Measurements from ENCODE around the gene TEKT1.
A peak's percentile ranks its signal among the peaks of the same experiment; 100 is the strongest.

The TEKT1 gene

DNA sequence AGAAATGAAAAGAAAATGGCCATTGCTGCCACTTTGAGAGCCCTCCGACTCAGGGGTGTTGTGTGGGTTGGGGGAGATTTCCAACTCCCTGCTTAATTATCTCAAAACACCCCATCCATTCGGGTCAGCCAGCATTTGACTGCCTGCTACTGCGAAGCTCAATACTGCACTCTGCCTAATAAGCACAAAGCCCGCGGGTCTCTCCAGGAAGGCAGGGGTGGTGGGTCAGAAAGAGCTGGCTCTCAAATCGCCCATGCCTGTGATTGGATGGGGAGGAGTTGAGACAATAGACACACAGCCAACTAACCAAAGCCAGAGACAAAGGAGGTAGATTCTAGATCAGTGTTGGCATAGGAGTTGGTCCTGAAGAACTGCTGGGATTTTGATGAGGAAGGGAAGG lies 78.0 kb downstream of the TEKT1 start:
- no peaks in the 10 kb centered on the region for H3K36me3 ChIP-seq (ENCODE audit: control insufficient read depth, insufficient read depth, low read length)
- no peaks in the 10 kb centered on the region for H3K9me3 ChIP-seq (ENCODE audit: control insufficient read depth, insufficient read depth, low read length)
- H3K4me3 ChIP-seq (ENCODE audit: low read depth, low read length): no peak overlapping the region
- H3K27me3 ChIP-seq (ENCODE audit: control insufficient read depth, insufficient read depth, low read length): no peaks in the 10 kb centered on the region
- H3K9ac ChIP-seq (ENCODE audit: low read depth, low read length): no peak overlapping the region
- peaks cover 5% of the 10 kb centered on the region for H3K4me1 ChIP-seq (ENCODE audit: control insufficient read depth, insufficient read depth, low read length)

DNA sequence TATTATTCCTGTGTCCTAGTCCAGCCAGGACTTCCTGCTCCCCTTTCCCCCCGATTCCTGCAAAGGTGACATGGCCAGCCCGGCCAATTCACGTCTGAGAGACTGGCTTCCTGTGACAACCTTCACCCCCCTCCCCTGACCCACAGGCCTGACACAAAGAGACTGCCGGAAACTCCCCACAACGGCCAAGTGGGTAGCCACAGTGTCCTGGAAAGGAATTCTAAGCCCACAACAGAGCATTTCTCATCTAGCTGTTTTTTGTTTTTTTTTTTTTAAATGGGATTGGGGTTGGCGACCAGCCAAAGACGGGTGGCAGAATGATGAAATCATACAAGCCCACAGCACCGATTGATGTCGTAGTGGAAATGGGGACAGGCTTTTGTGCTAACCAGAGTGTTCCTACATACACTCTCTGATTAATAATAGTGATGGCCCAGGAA lies 78.5 kb downstream of the TEKT1 start:
- H3K9me3 ChIP-seq (ENCODE audit: control insufficient read depth, insufficient read depth, low read length): no peaks in the 10 kb centered on the region
- peaks cover 5% of the 10 kb centered on the region for H3K4me1 ChIP-seq (ENCODE audit: control insufficient read depth, insufficient read depth, low read length)
- no peaks in the 10 kb centered on the region for H3K27me3 ChIP-seq (ENCODE audit: control insufficient read depth, insufficient read depth, low read length)
- no peak overlapping the region for H3K4me3 ChIP-seq (ENCODE audit: low read depth, low read length)
- H3K9ac ChIP-seq (ENCODE audit: low read depth, low read length): no peak overlapping the region
- no peaks in the 10 kb centered on the region for H3K36me3 ChIP-seq (ENCODE audit: control insufficient read depth, insufficient read depth, low read length)

DNA sequence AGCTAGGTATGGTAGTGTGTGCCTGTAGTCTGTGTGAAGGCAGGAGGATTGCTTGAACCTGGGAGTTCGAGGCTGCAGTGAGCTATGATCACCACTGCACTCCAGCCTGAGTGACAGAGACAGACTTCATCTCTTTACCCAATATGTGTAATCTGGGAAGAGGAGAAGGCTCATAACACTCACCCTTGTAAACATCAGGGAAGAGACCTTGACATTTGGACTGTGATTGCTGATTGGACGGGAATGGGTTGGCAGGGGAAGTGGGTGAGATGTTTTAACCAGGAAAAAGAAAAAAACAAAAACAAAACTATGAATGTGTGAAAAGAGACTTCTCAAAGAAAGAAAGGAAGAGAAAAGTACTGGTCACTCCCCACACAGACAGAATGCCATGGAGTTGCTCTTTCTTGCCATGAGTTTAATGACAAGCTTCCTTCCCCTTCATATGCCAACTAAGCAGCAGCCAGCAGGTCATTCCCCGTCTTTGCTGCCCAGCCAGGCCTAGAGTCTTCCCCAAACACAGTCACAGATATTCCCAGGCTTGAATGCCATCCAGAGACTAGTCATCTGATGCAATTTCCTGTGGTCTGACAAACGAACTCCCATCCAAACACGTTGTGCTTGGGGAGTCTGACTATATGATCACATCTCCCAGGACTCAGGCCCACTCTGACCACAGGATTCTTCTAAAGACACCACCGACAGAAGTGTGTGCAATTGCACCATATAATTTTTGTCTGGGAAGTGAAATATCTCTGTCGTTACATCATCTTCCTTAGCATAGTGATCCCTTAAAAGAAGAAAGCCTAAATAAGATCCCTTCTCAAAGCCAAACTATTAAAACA lies 79.2 kb downstream of the TEKT1 start:
- peak overlapping the region; percentile 17 for H3K9ac ChIP-seq (ENCODE audit: low read depth, low read length)

DNA sequence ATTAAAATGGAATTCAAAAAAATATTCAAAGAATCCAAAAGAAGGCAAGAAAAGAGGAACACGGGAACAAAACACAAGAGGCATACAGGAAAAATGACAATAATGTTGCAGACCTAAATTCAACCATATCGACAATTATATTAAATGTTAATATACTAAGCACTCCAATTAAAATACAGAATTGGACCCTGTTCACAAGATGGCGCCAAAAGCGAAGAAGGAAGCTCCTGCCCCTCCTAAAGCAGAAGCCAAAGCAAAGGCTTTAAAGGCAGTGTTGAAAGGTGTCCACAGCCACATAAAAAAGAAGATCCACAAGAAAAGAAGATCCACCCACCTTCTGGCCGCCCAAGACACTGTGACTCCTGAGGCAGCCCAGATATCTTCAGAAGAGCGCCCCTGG lies 82.0 kb downstream of the TEKT1 start:
- Histone ChIP-seq H3K4me3 (ENCODE audit: low read depth, low read length) (no peak overlapping the region), H3K9me3 (ENCODE audit: control insufficient read depth, insufficient read depth, low read length) (no peaks in the 10 kb centered on the region), H3K27me3 (ENCODE audit: control insufficient read depth, insufficient read depth, low read length) (no peaks in the 10 kb centered on the region), H3K4me1 (ENCODE audit: control insufficient read depth, insufficient read depth, low read length) (peaks cover 5% of the 10 kb centered on the region), H3K36me3 (ENCODE audit: control insufficient read depth, insufficient read depth, low read length) (no peaks in the 10 kb centered on the region), H3K9ac (ENCODE audit: low read depth, low read length) (no peak overlapping the region)

More for the DNA sequence above, 79.2 kb downstream of the TEKT1 start:
- Histone ChIP-seq H3K4me3 (ENCODE audit: low read depth, low read length) (no peak overlapping the region), H3K9me3 (ENCODE audit: control insufficient read depth, insufficient read depth, low read length) (no peaks in the 10 kb centered on the region), H3K36me3 (ENCODE audit: control insufficient read depth, insufficient read depth, low read length) (no peaks in the 10 kb centered on the region), H3K27me3 (ENCODE audit: control insufficient read depth, insufficient read depth, low read length) (no peaks in the 10 kb centered on the region), H3K4me1 (ENCODE audit: control insufficient read depth, insufficient read depth, low read length) (peaks cover 5% of the 10 kb centered on the region)

DNA sequence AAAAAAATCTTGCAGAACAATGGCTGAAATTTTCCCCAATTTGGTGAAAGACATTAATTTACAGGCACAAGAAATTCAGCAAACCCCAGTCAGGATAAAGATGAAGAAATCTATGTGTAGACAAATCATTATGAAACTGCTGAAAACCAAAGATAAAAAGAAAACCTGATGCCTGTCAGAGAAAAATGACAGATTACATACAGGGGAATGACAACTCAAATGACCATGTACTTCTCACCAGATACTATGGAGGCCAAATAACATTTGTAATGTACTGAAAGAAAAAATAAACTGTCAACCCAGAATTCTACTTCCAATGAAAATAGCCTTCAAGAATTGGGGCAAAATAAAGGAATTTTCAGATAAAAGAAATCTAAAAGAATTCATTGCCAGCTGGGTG lies 82.9 kb downstream of the TEKT1 start:
- H3K27me3 ChIP-seq (ENCODE audit: control insufficient read depth, insufficient read depth, low read length): no peaks in the 10 kb centered on the region
- H3K9me3 ChIP-seq (ENCODE audit: control insufficient read depth, insufficient read depth, low read length): no peaks in the 10 kb centered on the region
- peaks cover 5% of the 10 kb centered on the region for H3K4me1 ChIP-seq (ENCODE audit: control insufficient read depth, insufficient read depth, low read length)
- H3K4me3 ChIP-seq (ENCODE audit: low read depth, low read length): no peak overlapping the region
- H3K36me3 ChIP-seq (ENCODE audit: control insufficient read depth, insufficient read depth, low read length): no peaks in the 10 kb centered on the region
- no peak overlapping the region for H3K9ac ChIP-seq (ENCODE audit: low read depth, low read length)
